HTERT RPE-1 (cell line): ENCODE data around the gene DOCK4.

Experiments used
- in situ Hi-C: fragments of 300-500 bp; cut with MboI; formaldehyde crosslinking; loops from 4 replicates; pipeline ENCODE4 v1.14.3; 2020; ENCODE audit warnings: low sequenced_read_pairs

DOCK4 gene

GRCh38 chr7:111787741-111788140 is 418.5 kb downstream of the DOCK4 start:
- in situ Hi-C loops: no loop called here

- in situ Hi-C loops: no loop called here
Measured at GRCh38 chr7:111787099-111787498, 419.1 kb downstream of the DOCK4 start.

GRCh38 chr7:111785076-111785475 is 421.1 kb downstream of the DOCK4 start:
- in situ Hi-C loops: no loop called here

GRCh38 chr7:111784296-111784695 is 421.9 kb downstream of the DOCK4 start:
- in situ Hi-C loops: no loop called here

- in situ Hi-C loops: no loop called here
Measured at GRCh38 chr7:111783854-111784253, 422.3 kb downstream of the DOCK4 start.

- in situ Hi-C loops: no loop called here
Measured at GRCh38 chr7:111780527-111780926, 425.7 kb downstream of the DOCK4 start.

GRCh38 chr7:111775206-111775605 is 431.0 kb downstream of the DOCK4 start:
- in situ Hi-C loops: no loop called here

GRCh38 chr7:111772716-111773115 is 433.5 kb downstream of the DOCK4 start:
- in situ Hi-C loops: no loop called here

- in situ Hi-C loops: no loop called here
Measured at GRCh38 chr7:111771638-111772037, 434.6 kb downstream of the DOCK4 start.

GRCh38 chr7:111770116-111770515 is 436.1 kb downstream of the DOCK4 start:
- in situ Hi-C loops: no loop called here

GRCh38 chr7:111765751-111766643 is 440.2 kb downstream of the DOCK4 start:
- in situ Hi-C loops: no loop called here

GRCh38 chr7:111763221-111763801 is 442.9 kb downstream of the DOCK4 start:
- in situ Hi-C loops: no loop called here

GRCh38 chr7:111762799-111763198 is 443.4 kb downstream of the DOCK4 start:
- in situ Hi-C loops: no loop called here

- in situ Hi-C loops: no loop called here
Measured at GRCh38 chr7:111762211-111762610, 444.0 kb downstream of the DOCK4 start.

GRCh38 chr7:111760043-111760442 is 446.2 kb downstream of the DOCK4 start:
- in situ Hi-C loops: no loop called here

GRCh38 chr7:111758332-111758731 is 447.9 kb downstream of the DOCK4 start:
- in situ Hi-C loops: no loop called here

GRCh38 chr7:111756687-111757178 is 449.5 kb downstream of the DOCK4 start:
- in situ Hi-C loops: no loop called here

- in situ Hi-C loops: no loop called here
Measured at GRCh38 chr7:111755383-111755782, 450.8 kb downstream of the DOCK4 start.

- in situ Hi-C loops: no loop called here
Measured at GRCh38 chr7:111753968-111754367, 452.2 kb downstream of the DOCK4 start.

- in situ Hi-C loops: no loop called here
Measured at GRCh38 chr7:111752022-111752582, 454.1 kb downstream of the DOCK4 start.

- in situ Hi-C loops: no loop called here
Measured at GRCh38 chr7:111750878-111751277, 455.3 kb downstream of the DOCK4 start.

- in situ Hi-C loops: no loop called here
Measured at GRCh38 chr7:111750228-111750627, 456.0 kb downstream of the DOCK4 start.
